WTC11 (cell line): ENCODE measurements around the gene ARHGEF28. TPM values are rescaled to one million over a fixed set of nuclear protein-coding genes. Genes with fewer than 3 reads are reported as not detected.

ENCODE experiments used
- ATAC-seq: fragments of 200-7000 bp; cut with Tn5 transposase; 2 replicates; pipeline ENCODE4 v1.10.0; 2021; ENCODE audit warnings: mild to moderate bottlenecking, moderate library complexity
- CTCF ChIA-PET: fragments of 300-600 bp; sonication (Branson Sonifier 250); formaldehyde crosslinking; loops from one replicate; lab custom pipeline; 2021; ENCODE audit warnings: antibody characterized with exemption; lab: Charles Lee
- POLR2A ChIA-PET: fragments of 350-600 bp; sonication (Branson Sonifier 250); formaldehyde crosslinking; loops from one replicate; lab custom pipeline; 2021; ENCODE audit warnings: antibody characterized with exemption; lab: Charles Lee
- DNase-seq: peaks from one replicate; pipeline ENCODE4 v3.0.0; 2021; ENCODE audit warnings: low spot score
- H3K27ac Mint-ChIP-seq: 2 replicates; pipeline ENCODE4 v1.8.0; 2021; ENCODE audit warnings: mixed read lengths
- H3K27me3 Mint-ChIP-seq: 2 replicates; pipeline ENCODE4 v1.8.0; 2021; ENCODE audit warnings: low read depth, mild to moderate bottlenecking, moderate library complexity, mixed read lengths
- H3K36me3 Mint-ChIP-seq: 2 replicates; pipeline ENCODE4 v1.8.0; 2021; ENCODE audit warnings: mixed read lengths
- H3K4me1 Mint-ChIP-seq: 2 replicates; pipeline ENCODE4 v1.8.0; 2022; ENCODE audit warnings: mixed read lengths
- H3K4me3 Mint-ChIP-seq: 2 replicates; pipeline ENCODE4 v1.8.0; 2021; ENCODE audit warnings: mild to moderate bottlenecking, moderate library complexity, mixed read lengths
- H3K9me3 Mint-ChIP-seq: 2 replicates; pipeline ENCODE4 v1.8.0; 2021; ENCODE audit warnings: mixed read lengths
- ATF1 ChIP-seq: sonication (generic); formaldehyde crosslinking; IDR thresholded peaks from 2 replicates; pipeline ENCODE4 v1.8.1; 2023; ENCODE audit warnings: mild to moderate bottlenecking, moderate library complexity, missing genetic modification reagents
- GRHL2 ChIP-seq: fragments of 250-450 bp; sonication (Bioruptor Pico); IDR thresholded peaks from 2 replicates; pipeline ENCODE4 v1.8.0; 2022; ENCODE audit warnings: mild to moderate bottlenecking, moderate library complexity; ENCODE audit not compliant: insufficient replicate concordance, severe bottlenecking
- GTF2I ChIP-seq: fragments of 250-450 bp; sonication (Bioruptor Pico); conservative IDR thresholded peaks from 2 replicates; pipeline ENCODE4 v1.4.0; 2021; ENCODE audit warnings: mild to moderate bottlenecking
- MXD4 ChIP-seq: fragments of 250-450 bp; sonication (Bioruptor Pico); IDR thresholded peaks from 2 replicates; pipeline ENCODE4 v1.8.0; 2021; ENCODE audit warnings: mild to moderate bottlenecking, moderate library complexity, borderline replicate concordance
- NFATC4 ChIP-seq: fragments of 250-450 bp; sonication (Bioruptor Pico); IDR thresholded peaks from 2 replicates; pipeline ENCODE4 v1.9.0; 2021; ENCODE audit warnings: mild to moderate bottlenecking
- PRRX2 ChIP-seq: fragments of 250-450 bp; sonication (Bioruptor Pico); IDR thresholded peaks from 2 replicates; pipeline ENCODE4 v1.8.0; 2021; ENCODE audit warnings: mild to moderate bottlenecking
- SOX15 ChIP-seq: fragments of 250-450 bp; sonication (Bioruptor Pico); IDR thresholded peaks from 2 replicates; pipeline ENCODE4 v1.9.0; 2021; ENCODE audit warnings: mild to moderate bottlenecking
- ZNF138 ChIP-seq: sonication (generic); formaldehyde crosslinking; conservative IDR thresholded peaks from 2 replicates; pipeline ENCODE4 v1.8.1; 2022; ENCODE audit warnings: mild to moderate bottlenecking, moderate library complexity, missing genetic modification reagents
- ZNF423 ChIP-seq: fragments of 250-450 bp; sonication (Bioruptor Pico); IDR thresholded peaks from 2 replicates; pipeline ENCODE4 v2.1.2; 2022; ENCODE audit warnings: mild to moderate bottlenecking, moderate library complexity
- total RNA-seq: library from RNA; stranded (reverse); gene quantifications from 3 replicates; pipeline ENCODE4 v1.2.3, GENCODE V29; 2021
- TF ChIP-seq, protein P1 (sequence below): fragments of 250-450 bp; sonication (Bioruptor Pico); IDR thresholded peaks from 2 replicates; pipeline ENCODE4 v1.9.0; 2021; ENCODE audit warnings: mild to moderate bottlenecking, borderline replicate concordance
- TF ChIP-seq, protein P2 (sequence below): fragments of 250-450 bp; sonication (Bioruptor Pico); conservative IDR thresholded peaks from 2 replicates; pipeline ENCODE4 v1.9.0; 2021; ENCODE audit warnings: mild to moderate bottlenecking
- TF ChIP-seq, protein P3 (sequence below): fragments of 250-450 bp; sonication (Bioruptor Pico); IDR thresholded peaks from 2 replicates; pipeline ENCODE4 v1.9.0; 2021; ENCODE audit warnings: mild to moderate bottlenecking
- TF ChIP-seq, protein P4 (sequence below): sonication (generic); formaldehyde crosslinking; IDR thresholded peaks from 2 replicates; pipeline ENCODE4 v1.8.0; 2022; ENCODE audit warnings: mild to moderate bottlenecking, missing genetic modification reagents
- TF ChIP-seq, protein P5 (sequence below): sonication (generic); formaldehyde crosslinking; conservative IDR thresholded peaks from 2 replicates; pipeline ENCODE4 v1.8.1; 2023; ENCODE audit warnings: mild to moderate bottlenecking, low read depth, missing genetic modification reagents, moderate library complexity
- TF ChIP-seq, protein P6 (sequence below): fragments of 250-450 bp; sonication (Bioruptor Pico); IDR thresholded peaks from 2 replicates; pipeline ENCODE4 v1.9.0; 2021; ENCODE audit warnings: mild to moderate bottlenecking
- TF ChIP-seq, protein P7 (sequence below): sonication (generic); formaldehyde crosslinking; conservative IDR thresholded peaks from 2 replicates; pipeline ENCODE4 v1.8.1; 2022; ENCODE audit warnings: mild to moderate bottlenecking, missing genetic modification reagents

ARHGEF28 gene
- total RNA-seq, 1 experiment from 2014 or later, result 0.96 TPM

DNA sequence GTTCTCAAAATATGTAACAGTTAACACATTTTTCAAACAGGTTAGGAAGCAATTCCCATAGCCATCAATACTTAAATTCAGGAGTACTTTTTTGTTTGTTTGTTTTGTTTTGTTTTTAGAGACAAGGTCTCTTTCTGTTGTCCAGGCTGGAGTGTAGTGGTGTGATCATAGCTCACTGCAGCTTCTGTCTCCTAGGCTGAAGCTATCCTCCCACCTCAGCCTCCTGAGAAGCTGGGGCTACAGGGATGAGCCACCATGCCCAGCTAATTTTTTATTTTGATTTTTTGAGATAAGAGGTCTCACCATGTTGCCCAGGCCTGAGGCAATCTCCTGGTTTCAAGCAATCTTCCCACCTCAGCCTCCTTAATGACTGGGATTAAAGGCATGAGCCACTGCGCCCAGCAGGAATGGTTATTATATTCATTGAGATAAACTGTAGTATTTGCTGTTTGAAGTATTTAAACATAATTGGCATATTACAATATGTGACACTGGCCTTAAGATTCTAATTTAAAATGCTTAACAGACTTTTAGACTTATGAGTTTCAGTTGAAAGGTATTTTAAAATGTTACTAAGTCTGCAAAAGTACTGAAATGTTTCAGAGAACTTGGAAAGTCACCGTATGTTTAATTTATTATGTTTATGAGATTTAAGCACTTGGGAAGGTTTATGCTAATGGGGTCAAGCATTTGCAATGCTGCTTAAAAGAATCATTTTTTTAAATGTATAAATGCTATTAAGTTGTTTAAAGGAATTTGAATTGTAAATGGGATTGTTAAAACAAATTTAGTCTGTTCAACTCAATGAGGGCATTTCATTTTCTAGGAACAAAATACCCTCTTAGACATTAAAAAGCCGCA, 43.5 kb upstream of the ARHGEF28 start (continued):
- TF ChIP-seq, protein P1, sequence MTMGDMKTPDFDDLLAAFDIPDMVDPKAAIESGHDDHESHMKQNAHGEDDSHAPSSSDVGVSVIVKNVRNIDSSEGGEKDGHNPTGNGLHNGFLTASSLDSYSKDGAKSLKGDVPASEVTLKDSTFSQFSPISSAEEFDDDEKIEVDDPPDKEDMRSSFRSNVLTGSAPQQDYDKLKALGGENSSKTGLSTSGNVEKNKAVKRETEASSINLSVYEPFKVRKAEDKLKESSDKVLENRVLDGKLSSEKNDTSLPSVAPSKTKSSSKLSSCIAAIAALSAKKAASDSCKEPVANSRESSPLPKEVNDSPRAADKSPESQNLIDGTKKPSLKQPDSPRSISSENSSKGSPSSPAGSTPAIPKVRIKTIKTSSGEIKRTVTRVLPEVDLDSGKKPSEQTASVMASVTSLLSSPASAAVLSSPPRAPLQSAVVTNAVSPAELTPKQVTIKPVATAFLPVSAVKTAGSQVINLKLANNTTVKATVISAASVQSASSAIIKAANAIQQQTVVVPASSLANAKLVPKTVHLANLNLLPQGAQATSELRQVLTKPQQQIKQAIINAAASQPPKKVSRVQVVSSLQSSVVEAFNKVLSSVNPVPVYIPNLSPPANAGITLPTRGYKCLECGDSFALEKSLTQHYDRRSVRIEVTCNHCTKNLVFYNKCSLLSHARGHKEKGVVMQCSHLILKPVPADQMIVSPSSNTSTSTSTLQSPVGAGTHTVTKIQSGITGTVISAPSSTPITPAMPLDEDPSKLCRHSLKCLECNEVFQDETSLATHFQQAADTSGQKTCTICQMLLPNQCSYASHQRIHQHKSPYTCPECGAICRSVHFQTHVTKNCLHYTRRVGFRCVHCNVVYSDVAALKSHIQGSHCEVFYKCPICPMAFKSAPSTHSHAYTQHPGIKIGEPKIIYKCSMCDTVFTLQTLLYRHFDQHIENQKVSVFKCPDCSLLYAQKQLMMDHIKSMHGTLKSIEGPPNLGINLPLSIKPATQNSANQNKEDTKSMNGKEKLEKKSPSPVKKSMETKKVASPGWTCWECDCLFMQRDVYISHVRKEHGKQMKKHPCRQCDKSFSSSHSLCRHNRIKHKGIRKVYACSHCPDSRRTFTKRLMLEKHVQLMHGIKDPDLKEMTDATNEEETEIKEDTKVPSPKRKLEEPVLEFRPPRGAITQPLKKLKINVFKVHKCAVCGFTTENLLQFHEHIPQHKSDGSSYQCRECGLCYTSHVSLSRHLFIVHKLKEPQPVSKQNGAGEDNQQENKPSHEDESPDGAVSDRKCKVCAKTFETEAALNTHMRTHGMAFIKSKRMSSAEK (CRISPR knock-in tag), result no peak
- TF ChIP-seq PRRX2 (CRISPR knock-in tag), result no peak

DNA sequence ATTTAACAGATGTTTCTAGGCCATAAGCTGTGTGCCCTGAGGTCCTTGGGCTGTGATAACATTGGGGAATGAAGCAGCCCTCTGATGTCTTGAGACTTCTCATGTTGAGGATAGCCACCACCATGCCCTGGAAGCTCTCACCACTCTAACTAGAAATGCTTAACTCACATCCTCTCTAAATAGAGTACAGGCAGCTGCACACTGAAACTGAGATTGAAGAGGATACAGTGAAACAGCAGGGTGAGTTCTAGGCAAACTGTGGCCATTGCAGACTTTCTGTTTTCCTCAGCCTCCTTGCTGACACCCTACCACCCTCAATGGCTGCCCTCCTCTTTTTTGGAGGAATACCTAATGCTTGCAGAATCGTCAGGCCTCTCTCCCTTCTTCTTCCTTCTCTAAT, 38.1 kb upstream of the ARHGEF28 start:
- Mint-ChIP-seq H3K27ac (no peak overlapping the region), H3K4me1 (no peaks in the 10 kb centered on the region), H3K9me3 (no peaks in the 10 kb centered on the region), H3K4me3 (no peak overlapping the region), H3K27me3 (no peaks in the 10 kb centered on the region), H3K36me3 (no peaks in the 10 kb centered on the region)
- TF ChIP-seq MXD4 (CRISPR knock-in tag), result no peak
- TF ChIP-seq, protein P2, sequence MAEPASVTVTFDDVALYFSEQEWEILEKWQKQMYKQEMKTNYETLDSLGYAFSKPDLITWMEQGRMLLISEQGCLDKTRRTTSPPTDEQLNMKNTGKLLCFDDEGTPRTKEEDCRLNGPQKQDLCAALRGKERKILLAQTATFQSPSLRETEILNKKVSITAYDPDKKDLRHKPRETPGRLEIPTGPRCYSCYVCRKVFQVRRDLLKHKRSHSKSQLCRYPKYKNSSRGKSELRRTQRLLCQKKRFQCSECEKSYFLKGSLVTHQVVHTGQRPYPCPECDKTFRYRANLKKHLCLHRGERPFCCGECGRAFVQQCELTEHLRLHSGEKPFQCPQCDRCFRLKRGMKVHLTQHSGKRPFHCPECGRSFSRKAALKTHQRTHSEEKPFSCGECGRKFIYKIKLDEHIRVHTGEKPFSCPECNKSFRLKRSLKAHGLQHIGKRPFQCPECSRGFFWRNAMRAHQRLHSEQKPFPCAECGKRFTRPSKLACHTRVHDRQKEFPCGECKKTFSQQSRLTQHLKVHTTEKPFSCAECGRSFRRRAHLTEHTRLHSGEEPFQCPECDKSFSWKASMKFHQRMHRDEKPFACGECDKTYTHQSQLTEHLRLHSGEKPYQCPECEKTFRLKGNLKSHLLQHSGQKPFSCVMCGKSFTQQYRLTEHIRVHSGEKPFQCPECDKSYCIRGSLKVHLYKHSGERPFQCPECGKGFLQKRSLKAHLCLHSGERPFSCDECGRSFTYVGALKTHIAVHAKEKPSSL (CRISPR knock-in tag), result no peak
- TF ChIP-seq, protein P3, sequence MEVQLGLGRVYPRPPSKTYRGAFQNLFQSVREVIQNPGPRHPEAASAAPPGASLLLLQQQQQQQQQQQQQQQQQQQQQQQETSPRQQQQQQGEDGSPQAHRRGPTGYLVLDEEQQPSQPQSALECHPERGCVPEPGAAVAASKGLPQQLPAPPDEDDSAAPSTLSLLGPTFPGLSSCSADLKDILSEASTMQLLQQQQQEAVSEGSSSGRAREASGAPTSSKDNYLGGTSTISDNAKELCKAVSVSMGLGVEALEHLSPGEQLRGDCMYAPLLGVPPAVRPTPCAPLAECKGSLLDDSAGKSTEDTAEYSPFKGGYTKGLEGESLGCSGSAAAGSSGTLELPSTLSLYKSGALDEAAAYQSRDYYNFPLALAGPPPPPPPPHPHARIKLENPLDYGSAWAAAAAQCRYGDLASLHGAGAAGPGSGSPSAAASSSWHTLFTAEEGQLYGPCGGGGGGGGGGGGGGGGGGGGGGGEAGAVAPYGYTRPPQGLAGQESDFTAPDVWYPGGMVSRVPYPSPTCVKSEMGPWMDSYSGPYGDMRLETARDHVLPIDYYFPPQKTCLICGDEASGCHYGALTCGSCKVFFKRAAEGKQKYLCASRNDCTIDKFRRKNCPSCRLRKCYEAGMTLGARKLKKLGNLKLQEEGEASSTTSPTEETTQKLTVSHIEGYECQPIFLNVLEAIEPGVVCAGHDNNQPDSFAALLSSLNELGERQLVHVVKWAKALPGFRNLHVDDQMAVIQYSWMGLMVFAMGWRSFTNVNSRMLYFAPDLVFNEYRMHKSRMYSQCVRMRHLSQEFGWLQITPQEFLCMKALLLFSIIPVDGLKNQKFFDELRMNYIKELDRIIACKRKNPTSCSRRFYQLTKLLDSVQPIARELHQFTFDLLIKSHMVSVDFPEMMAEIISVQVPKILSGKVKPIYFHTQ, result no peak
- TF ChIP-seq GRHL2 (CRISPR knock-in tag), result no peak
- no peak for TF ChIP-seq NFATC4
- TF ChIP-seq ZNF138, result no peak
- TF ChIP-seq ATF1, result no peak
- TF ChIP-seq, protein P4, sequence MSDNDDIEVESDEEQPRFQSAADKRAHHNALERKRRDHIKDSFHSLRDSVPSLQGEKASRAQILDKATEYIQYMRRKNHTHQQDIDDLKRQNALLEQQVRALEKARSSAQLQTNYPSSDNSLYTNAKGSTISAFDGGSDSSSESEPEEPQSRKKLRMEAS (CRISPR knock-in tag), result no peak
- TF ChIP-seq, protein P5, sequence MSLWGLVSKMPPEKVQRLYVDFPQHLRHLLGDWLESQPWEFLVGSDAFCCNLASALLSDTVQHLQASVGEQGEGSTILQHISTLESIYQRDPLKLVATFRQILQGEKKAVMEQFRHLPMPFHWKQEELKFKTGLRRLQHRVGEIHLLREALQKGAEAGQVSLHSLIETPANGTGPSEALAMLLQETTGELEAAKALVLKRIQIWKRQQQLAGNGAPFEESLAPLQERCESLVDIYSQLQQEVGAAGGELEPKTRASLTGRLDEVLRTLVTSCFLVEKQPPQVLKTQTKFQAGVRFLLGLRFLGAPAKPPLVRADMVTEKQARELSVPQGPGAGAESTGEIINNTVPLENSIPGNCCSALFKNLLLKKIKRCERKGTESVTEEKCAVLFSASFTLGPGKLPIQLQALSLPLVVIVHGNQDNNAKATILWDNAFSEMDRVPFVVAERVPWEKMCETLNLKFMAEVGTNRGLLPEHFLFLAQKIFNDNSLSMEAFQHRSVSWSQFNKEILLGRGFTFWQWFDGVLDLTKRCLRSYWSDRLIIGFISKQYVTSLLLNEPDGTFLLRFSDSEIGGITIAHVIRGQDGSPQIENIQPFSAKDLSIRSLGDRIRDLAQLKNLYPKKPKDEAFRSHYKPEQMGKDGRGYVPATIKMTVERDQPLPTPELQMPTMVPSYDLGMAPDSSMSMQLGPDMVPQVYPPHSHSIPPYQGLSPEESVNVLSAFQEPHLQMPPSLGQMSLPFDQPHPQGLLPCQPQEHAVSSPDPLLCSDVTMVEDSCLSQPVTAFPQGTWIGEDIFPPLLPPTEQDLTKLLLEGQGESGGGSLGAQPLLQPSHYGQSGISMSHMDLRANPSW, result no peak
- no peak for TF ChIP-seq GTF2I (CRISPR knock-in tag)
- no peak for TF ChIP-seq ZNF423 (CRISPR knock-in tag)
- no peak for TF ChIP-seq SOX15 (CRISPR knock-in tag)
- TF ChIP-seq, protein P6, sequence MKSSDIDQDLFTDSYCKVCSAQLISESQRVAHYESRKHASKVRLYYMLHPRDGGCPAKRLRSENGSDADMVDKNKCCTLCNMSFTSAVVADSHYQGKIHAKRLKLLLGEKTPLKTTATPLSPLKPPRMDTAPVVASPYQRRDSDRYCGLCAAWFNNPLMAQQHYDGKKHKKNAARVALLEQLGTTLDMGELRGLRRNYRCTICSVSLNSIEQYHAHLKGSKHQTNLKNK (CRISPR knock-in tag), result no peak
- TF ChIP-seq, protein P7, sequence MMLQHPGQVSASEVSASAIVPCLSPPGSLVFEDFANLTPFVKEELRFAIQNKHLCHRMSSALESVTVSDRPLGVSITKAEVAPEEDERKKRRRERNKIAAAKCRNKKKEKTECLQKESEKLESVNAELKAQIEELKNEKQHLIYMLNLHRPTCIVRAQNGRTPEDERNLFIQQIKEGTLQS (CRISPR knock-in tag), result no peak
- DNase-seq, result no peak
- CTCF ChIA-PET, result interaction anchor here (5.2 kb wide), 1 partner anchor 205 kb away, joined by 84 read pairs; no protein-coding TSS in a partner anchor
- no peak for ATAC-seq
- POLR2A ChIA-PET, result no interaction called here
